ENCODE results near the gene UBIAD1.

UBIAD1 gene

DNA sequence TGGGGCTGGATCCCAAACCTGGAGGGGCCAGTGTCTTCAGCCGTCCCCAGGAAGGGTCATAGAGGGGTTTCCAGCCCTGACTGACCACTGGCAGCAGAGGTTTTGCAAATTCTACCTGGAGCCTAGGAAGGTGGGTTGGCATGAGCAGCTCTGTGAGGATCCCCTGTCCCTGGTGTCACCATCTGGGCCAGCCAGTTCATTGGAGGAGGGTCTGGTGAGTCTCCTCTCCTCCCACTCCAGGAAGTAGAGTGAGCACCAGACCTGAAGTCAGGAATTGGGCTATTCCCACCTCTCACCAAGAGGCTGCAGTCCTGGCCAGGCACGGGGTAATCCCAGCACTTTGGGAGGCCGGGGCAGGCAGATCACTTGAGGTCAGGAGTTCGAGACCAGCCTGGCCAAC is 57.4 kb downstream of the UBIAD1 start:
- Histone ChIP-seq H3K27ac (no peak overlapping the region), H3K4me2 (ENCODE audit: low read length) (no peak overlapping the region), H3K36me3 (ENCODE audit: control insufficient read depth, insufficient read depth, low read length) (no peaks in the 10 kb centered on the region), H3K79me2 (no peaks in the 10 kb centered on the region), H3K9me3 (ENCODE audit: control insufficient read depth, low read length) (no peaks in the 10 kb centered on the region), H3K9ac (no peak overlapping the region), H3K27me3 (ENCODE audit: control insufficient read depth, insufficient read depth, low read length) (no peaks in the 10 kb centered on the region), H3K4me1 (no peaks in the 10 kb centered on the region), H2AFZ (no peak overlapping the region), H3K4me3 (ENCODE audit: low read depth, low read length) (no peak overlapping the region)
- TF ChIP-seq, protein P1, sequence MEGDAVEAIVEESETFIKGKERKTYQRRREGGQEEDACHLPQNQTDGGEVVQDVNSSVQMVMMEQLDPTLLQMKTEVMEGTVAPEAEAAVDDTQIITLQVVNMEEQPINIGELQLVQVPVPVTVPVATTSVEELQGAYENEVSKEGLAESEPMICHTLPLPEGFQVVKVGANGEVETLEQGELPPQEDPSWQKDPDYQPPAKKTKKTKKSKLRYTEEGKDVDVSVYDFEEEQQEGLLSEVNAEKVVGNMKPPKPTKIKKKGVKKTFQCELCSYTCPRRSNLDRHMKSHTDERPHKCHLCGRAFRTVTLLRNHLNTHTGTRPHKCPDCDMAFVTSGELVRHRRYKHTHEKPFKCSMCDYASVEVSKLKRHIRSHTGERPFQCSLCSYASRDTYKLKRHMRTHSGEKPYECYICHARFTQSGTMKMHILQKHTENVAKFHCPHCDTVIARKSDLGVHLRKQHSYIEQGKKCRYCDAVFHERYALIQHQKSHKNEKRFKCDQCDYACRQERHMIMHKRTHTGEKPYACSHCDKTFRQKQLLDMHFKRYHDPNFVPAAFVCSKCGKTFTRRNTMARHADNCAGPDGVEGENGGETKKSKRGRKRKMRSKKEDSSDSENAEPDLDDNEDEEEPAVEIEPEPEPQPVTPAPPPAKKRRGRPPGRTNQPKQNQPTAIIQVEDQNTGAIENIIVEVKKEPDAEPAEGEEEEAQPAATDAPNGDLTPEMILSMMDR (IDR thresholded peaks at IDR 0.05), result no peak

DNA sequence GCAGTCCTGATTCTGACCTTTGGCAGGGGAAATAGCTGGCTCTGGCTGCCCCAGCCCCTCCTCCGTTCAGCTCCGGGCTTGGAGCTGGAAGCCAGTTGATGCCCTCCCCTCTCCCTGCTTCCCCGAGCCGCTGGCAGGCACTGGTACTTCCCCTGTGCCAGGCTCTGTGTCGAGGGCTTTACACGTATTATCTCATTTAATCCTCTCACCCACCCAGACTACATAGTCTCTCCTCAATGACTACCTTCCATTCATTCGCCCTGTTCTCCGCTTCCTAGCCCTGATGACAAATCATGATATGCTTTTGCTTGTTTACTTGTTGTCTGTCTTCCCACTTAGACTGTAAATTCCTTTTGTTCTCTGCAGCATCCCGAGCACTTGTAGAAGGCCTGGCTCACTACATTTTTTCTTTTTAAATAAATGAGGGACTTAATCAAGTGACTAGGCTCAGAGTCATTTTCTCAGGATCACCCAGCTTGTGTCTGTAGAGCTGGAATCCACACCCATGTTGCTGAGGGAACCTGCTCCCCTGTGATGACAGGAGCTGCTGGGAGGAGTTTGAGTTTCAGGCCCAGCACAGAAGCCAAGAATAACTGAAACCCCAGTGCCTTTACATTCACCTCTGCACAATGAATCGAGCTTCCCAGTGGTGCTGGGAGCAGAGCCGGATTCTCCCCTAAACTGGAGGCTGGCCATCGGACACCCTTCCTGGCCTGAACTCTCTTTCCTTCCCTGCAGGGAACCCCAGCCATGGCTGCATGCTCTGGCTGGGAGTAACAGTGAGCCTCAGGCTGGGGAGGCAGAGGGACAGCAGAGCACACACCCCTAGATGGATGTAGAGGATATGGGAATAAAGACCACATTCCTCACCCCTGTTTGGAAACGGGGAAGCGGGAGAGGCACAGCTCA is 58.3 kb downstream of the UBIAD1 start:
- Histone ChIP-seq H3K36me3 (ENCODE audit: control insufficient read depth, insufficient read depth, low read length) (no peaks in the 10 kb centered on the region), H2AFZ (no peak overlapping the region), H3K4me1 (no peaks in the 10 kb centered on the region), H3K4me2 (ENCODE audit: low read length) (no peak overlapping the region), H3K4me3 (ENCODE audit: low read depth, low read length) (no peak overlapping the region), H3K79me2 (no peaks in the 10 kb centered on the region), H3K9ac (no peak overlapping the region), H3K9me3 (ENCODE audit: control insufficient read depth, low read length) (no peaks in the 10 kb centered on the region), H3K27me3 (ENCODE audit: control insufficient read depth, insufficient read depth, low read length) (no peaks in the 10 kb centered on the region), H3K27ac (no peak overlapping the region)
- TF ChIP-seq, protein P1 (IDR thresholded peaks at IDR 0.05), result no peak

DNA sequence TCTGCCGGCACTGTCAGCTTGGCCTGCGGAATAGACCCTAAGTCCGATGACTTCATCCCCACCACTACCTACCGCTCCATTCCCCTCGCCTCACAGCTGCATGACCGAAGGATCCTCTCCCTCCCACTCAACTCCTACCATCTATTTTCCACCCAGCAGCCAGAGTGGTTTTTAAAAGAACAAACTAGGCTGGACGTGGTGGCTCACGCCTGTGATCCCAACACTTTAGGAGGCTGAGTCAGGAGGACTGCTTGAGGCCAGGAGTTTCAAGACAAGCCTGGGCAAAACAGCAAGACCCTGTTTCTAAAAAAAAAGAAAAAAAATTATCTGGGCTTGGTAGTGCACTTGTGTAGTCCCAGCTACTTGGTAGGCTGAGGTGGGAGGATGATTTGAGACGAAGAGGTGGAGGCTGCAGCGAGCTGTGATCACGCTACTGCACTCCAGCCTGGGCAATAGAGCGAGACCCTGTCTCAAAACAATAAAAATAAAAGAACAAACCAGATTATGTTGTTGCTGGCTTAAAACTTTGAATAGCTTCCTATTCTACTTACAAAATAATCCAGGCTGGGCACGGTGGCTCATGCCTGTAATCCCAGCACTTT is 59.0 kb downstream of the UBIAD1 start:
- Histone ChIP-seq H3K9me3 (ENCODE audit: control insufficient read depth, low read length) (no peaks in the 10 kb centered on the region), H3K36me3 (ENCODE audit: control insufficient read depth, insufficient read depth, low read length) (no peaks in the 10 kb centered on the region), H3K79me2 (no peaks in the 10 kb centered on the region), H3K4me2 (ENCODE audit: low read length) (no peak overlapping the region), H3K4me1 (no peaks in the 10 kb centered on the region), H3K4me3 (ENCODE audit: low read depth, low read length) (no peak overlapping the region), H3K27me3 (ENCODE audit: control insufficient read depth, insufficient read depth, low read length) (no peaks in the 10 kb centered on the region), H2AFZ (no peak overlapping the region), H3K27ac (no peak overlapping the region), H3K9ac (no peak overlapping the region)
- TF ChIP-seq, protein P1 (IDR thresholded peaks at IDR 0.05), result no peak

DNA sequence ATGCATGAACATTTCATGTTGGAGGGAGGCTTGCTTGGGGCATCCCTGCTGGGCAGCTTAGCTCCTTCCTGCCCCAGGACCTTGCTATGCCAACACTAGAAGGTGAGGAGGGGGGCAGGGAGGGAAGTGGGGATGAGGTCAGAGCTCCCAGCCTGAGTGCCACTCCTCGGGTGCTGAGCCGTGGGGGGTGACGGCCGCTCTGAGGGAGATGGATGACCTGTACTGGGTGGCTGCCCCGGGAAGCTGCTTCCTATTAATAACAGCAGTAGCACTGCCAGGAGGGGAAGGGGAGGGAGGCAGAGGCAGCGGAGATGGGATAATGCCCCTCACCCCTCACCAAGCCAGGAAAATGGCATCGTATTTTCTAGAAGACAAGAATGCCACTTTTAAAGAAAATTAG is 60.6 kb downstream of the UBIAD1 start:
- Histone ChIP-seq H3K27me3 (ENCODE audit: control insufficient read depth, insufficient read depth, low read length) (no peaks in the 10 kb centered on the region), H3K36me3 (ENCODE audit: control insufficient read depth, insufficient read depth, low read length) (no peaks in the 10 kb centered on the region)
- TF ChIP-seq, protein P1 (IDR thresholded peaks at IDR 0.05), result no peak

More for the DNA sequence above, 60.6 kb downstream of the UBIAD1 start:
- H2AFZ ChIP-seq, result no peak overlapping the region
- no peak overlapping the region for H3K4me3 ChIP-seq (ENCODE audit: low read depth, low read length)
- H3K27ac ChIP-seq, result no peak overlapping the region
- no peak overlapping the region for H3K9ac ChIP-seq
- no peaks in the 10 kb centered on the region for H3K4me1 ChIP-seq
- H3K4me2 ChIP-seq (ENCODE audit: low read length), result no peak overlapping the region
- H3K79me2 ChIP-seq, result no peaks in the 10 kb centered on the region
- H3K9me3 ChIP-seq (ENCODE audit: control insufficient read depth, low read length), result no peaks in the 10 kb centered on the region
